Activated CD8-positive, alpha-beta memory T cell treated with anti-CD3 and anti-CD28 coated beads, Interleukin-2, amount 10 ng/mL, durations not matched to agents 7 days and 5 days (primary cell): ENCODE measurements around the gene ZDHHC1. TPM values are rescaled to one million over a fixed set of nuclear protein-coding genes. Genes with fewer than 3 reads are reported as not detected.

Source experiments
- ATAC-seq: fragments of 150-1000 bp; cut with Tn5 transposase; one replicate; pipeline ENCODE4 v1.10.0; 2021; ENCODE audit warnings: moderate library complexity
- CTCF ChIA-PET: fragments of 350-600 bp; sonication (Branson Sonifier 250); formaldehyde crosslinking; loops from one replicate; lab custom pipeline; 2021; ENCODE audit warnings: antibody characterized with exemption; lab: Charles Lee
- DNase-seq: peaks from one replicate; pipeline ENCODE4 v3.0.0-alpha.2; 2020
- H3K27ac Mint-ChIP-seq: one replicate; pipeline ENCODE4 v1.8.0; 2021; ENCODE audit warnings: mild to moderate bottlenecking, mixed read lengths
- H3K27me3 Mint-ChIP-seq: one replicate; pipeline ENCODE4 v1.8.0; 2021; ENCODE audit warnings: mixed read lengths
- H3K36me3 Mint-ChIP-seq: one replicate; pipeline ENCODE4 v1.8.0; 2021; ENCODE audit warnings: mild to moderate bottlenecking, mixed read lengths
- H3K4me1 Mint-ChIP-seq: one replicate; pipeline ENCODE4 v1.8.0; 2021; ENCODE audit warnings: mixed read lengths
- H3K4me3 Mint-ChIP-seq: one replicate; pipeline ENCODE4 v1.8.0; 2021; ENCODE audit warnings: mild to moderate bottlenecking, moderate library complexity, mixed read lengths
- H3K9me3 Mint-ChIP-seq: one replicate; pipeline ENCODE4 v1.8.0; 2022; ENCODE audit warnings: low read depth, mixed read lengths
- total RNA-seq, 2 experiments: library from RNA; stranded (reverse); gene quantifications; one replicate each; pipeline ENCODE4 v1.2.3, GENCODE V29; 2021

Gene ZDHHC1
- total RNA-seq, 2 experiments from 2014 or later, result 0.41 to 0.49 TPM

GRCh38 chr16:67445441-67445912, 29.2 kb upstream of the ZDHHC1 start:
- H3K27me3 Mint-ChIP-seq, result no peaks in the 10 kb centered on the region
- CTCF ChIA-PET, result interaction anchor here (0.7 to 15.6 kb wide), 3 partner anchors 11 to 52 kb away, joined by 3 to 139 read pairs (median 3); partner anchors contain the start of gene TPPP3
- DNase-seq, result no peak
- H3K4me3 Mint-ChIP-seq, result no peak overlapping the region
- no peaks in the 10 kb centered on the region for H3K36me3 Mint-ChIP-seq
- ATAC-seq, result no peak
- H3K9me3 Mint-ChIP-seq, result no peaks in the 10 kb centered on the region
- peaks cover 4% of the 10 kb centered on the region for H3K4me1 Mint-ChIP-seq
- H3K27ac Mint-ChIP-seq, result no peak overlapping the region

GRCh38 chr16:67445126-67445426, 28.8 kb upstream of the ZDHHC1 start:
- H3K4me1 Mint-ChIP-seq, result peaks cover 4% of the 10 kb centered on the region
- no peaks in the 10 kb centered on the region for H3K36me3 Mint-ChIP-seq
- no peaks in the 10 kb centered on the region for H3K9me3 Mint-ChIP-seq
- no peaks in the 10 kb centered on the region for H3K27me3 Mint-ChIP-seq
- no peak for DNase-seq
- H3K4me3 Mint-ChIP-seq, result no peak overlapping the region
- H3K27ac Mint-ChIP-seq, result no peak overlapping the region
- CTCF ChIA-PET, result interaction anchor here (1.4 to 15.6 kb wide), 2 partner anchors 19 to 52 kb away, joined by 3 to 139 read pairs; partner anchors contain the start of gene TPPP3
- ATAC-seq, result no peak

- H3K36me3 Mint-ChIP-seq, result no peaks in the 10 kb centered on the region
- ATAC-seq, result no peak
- H3K9me3 Mint-ChIP-seq, result no peaks in the 10 kb centered on the region
- DNase-seq, result no peak
- no peak overlapping the region for H3K4me3 Mint-ChIP-seq
- no peaks in the 10 kb centered on the region for H3K27me3 Mint-ChIP-seq
- CTCF ChIA-PET, result interaction anchor here (0.7 to 15.6 kb wide), 5 partner anchors 10 to 363 kb away, joined by 3 to 139 read pairs (median 4); partner anchors contain the start of gene HSD11B2
- H3K27ac Mint-ChIP-seq, result no peak overlapping the region
- H3K4me1 Mint-ChIP-seq, result peaks cover 4% of the 10 kb centered on the region
Observed at GRCh38 chr16:67444259-67445125, 28.2 kb upstream of the ZDHHC1 start.

- Mint-ChIP-seq H3K36me3 (peaks cover 4% of the 10 kb centered on the region), H3K9me3 (no peaks in the 10 kb centered on the region), H3K27ac (no peak overlapping the region), H3K27me3 (no peaks in the 10 kb centered on the region), H3K4me3 (no peak overlapping the region), H3K4me1 (peaks cover 4% of the 10 kb centered on the region)
- CTCF ChIA-PET, result interaction anchor here (1.1 to 15.6 kb wide), 3 partner anchors 12 to 61 kb away, joined by 3 to 139 read pairs (median 4); partner anchors contain the start of gene HSD11B2
- DNase-seq (no peak), ATAC-seq (no peak)
Observed at GRCh38 chr16:67443265-67443664, 27.0 kb upstream of the ZDHHC1 start.

GRCh38 chr16:67442581-67443255, 26.4 kb upstream of the ZDHHC1 start:
- no peaks in the 10 kb centered on the region for H3K27me3 Mint-ChIP-seq
- ATAC-seq (no peak), DNase-seq (no peak)
- peaks cover 5% of the 10 kb centered on the region for H3K4me1 Mint-ChIP-seq
- no peak overlapping the region for H3K4me3 Mint-ChIP-seq
- CTCF ChIA-PET, result interaction anchor here (1.1 to 15.6 kb wide), 3 partner anchors 16 to 61 kb away, joined by 3 to 139 read pairs (median 4); no protein-coding TSS in a partner anchor
- peaks cover 4% of the 10 kb centered on the region for H3K36me3 Mint-ChIP-seq
- no peaks in the 10 kb centered on the region for H3K9me3 Mint-ChIP-seq
- H3K27ac Mint-ChIP-seq, result no peak overlapping the region

GRCh38 chr16:67441907-67442306, 25.6 kb upstream of the ZDHHC1 start:
- CTCF ChIA-PET, result interaction anchor here (0.7 to 15.6 kb wide), 6 partner anchors 9 to 488 kb away, joined by 3 to 139 read pairs (median 3); partner anchors contain the start of gene HSD11B2
- no peak for ATAC-seq
- peaks cover 4% of the 10 kb centered on the region for H3K36me3 Mint-ChIP-seq
- no peaks in the 10 kb centered on the region for H3K9me3 Mint-ChIP-seq
- no peak overlapping the region for H3K27ac Mint-ChIP-seq
- H3K27me3 Mint-ChIP-seq, result no peaks in the 10 kb centered on the region
- H3K4me3 Mint-ChIP-seq, result no peak overlapping the region
- peaks cover 3% of the 10 kb centered on the region for H3K4me1 Mint-ChIP-seq
- DNase-seq, result no peak

- DNase-seq (no peak), ATAC-seq (no peak)
- Mint-ChIP-seq H3K36me3 (peaks cover 4% of the 10 kb centered on the region), H3K4me1 (peaks cover 3% of the 10 kb centered on the region), H3K27me3 (no peaks in the 10 kb centered on the region), H3K27ac (no peak overlapping the region), H3K9me3 (no peaks in the 10 kb centered on the region), H3K4me3 (no peak overlapping the region)
- CTCF ChIA-PET, result interaction anchor here (0.9 to 15.6 kb wide), 4 partner anchors 10 to 24 kb away, joined by 3 to 139 read pairs (median 6); partner anchors contain the start of gene HSD11B2
Observed at GRCh38 chr16:67441271-67441753, 25.0 kb upstream of the ZDHHC1 start.

- no peaks in the 10 kb centered on the region for H3K27me3 Mint-ChIP-seq
- H3K36me3 Mint-ChIP-seq, result peaks cover 4% of the 10 kb centered on the region
- H3K4me3 Mint-ChIP-seq, result no peak overlapping the region
- H3K9me3 Mint-ChIP-seq, result no peaks in the 10 kb centered on the region
- H3K4me1 Mint-ChIP-seq, result peaks cover 3% of the 10 kb centered on the region
- ATAC-seq (no peak), DNase-seq (no peak)
- CTCF ChIA-PET, result interaction anchor here (15.6 kb wide), 1 partner anchor 13 kb away, joined by 139 read pairs; no protein-coding TSS in a partner anchor
- H3K27ac Mint-ChIP-seq, result no peak overlapping the region
Observed at GRCh38 chr16:67438824-67439393, 22.6 kb upstream of the ZDHHC1 start.

- CTCF ChIA-PET, result no interaction called here
- Mint-ChIP-seq H3K27me3 (no peaks in the 10 kb centered on the region), H3K9me3 (no peaks in the 10 kb centered on the region), H3K4me1 (peaks cover 3% of the 10 kb centered on the region), H3K4me3 (no peak overlapping the region), H3K36me3 (peaks cover 4% of the 10 kb centered on the region), H3K27ac (no peak overlapping the region)
- ATAC-seq (no peak), DNase-seq (no peak)
Observed at GRCh38 chr16:67438098-67438791, 22.0 kb upstream of the ZDHHC1 start.

- Mint-ChIP-seq H3K36me3 (peaks cover 4% of the 10 kb centered on the region), H3K4me1 (peaks cover 3% of the 10 kb centered on the region), H3K27me3 (peaks cover 2% of the 10 kb centered on the region), H3K4me3 (no peak overlapping the region), H3K9me3 (no peaks in the 10 kb centered on the region), H3K27ac (no peak overlapping the region)
- DNase-seq (no peak), ATAC-seq (no peak)
- CTCF ChIA-PET, result no interaction called here
Observed at GRCh38 chr16:67437513-67437912, 21.2 kb upstream of the ZDHHC1 start.

GRCh38 chr16:67436640-67437193, 20.4 kb upstream of the ZDHHC1 start:
- Mint-ChIP-seq H3K4me1 (peaks cover 3% of the 10 kb centered on the region), H3K36me3 (peaks cover 4% of the 10 kb centered on the region), H3K4me3 (no peak overlapping the region), H3K27ac (no peak overlapping the region), H3K9me3 (no peaks in the 10 kb centered on the region), H3K27me3 (peaks cover 8% of the 10 kb centered on the region)
- ATAC-seq (no peak), DNase-seq (no peak)
- CTCF ChIA-PET, result interaction anchor here (1.6 kb wide), 1 partner anchor 10 kb away, joined by 6 read pairs; no protein-coding TSS in a partner anchor

GRCh38 chr16:67435758-67436164, 19.5 kb upstream of the ZDHHC1 start:
- H3K27me3 Mint-ChIP-seq, result peaks cover 12% of the 10 kb centered on the region
- H3K27ac Mint-ChIP-seq, result no peak overlapping the region
- H3K9me3 Mint-ChIP-seq, result no peaks in the 10 kb centered on the region
- peaks cover 6% of the 10 kb centered on the region for H3K4me1 Mint-ChIP-seq
- CTCF ChIA-PET, result interaction anchor here (1.1 to 1.6 kb wide), 3 partner anchors 11 to 175 kb away, joined by 3 to 6 read pairs (median 4); partner anchors contain the start of gene ZDHHC1
- no peak for ATAC-seq
- H3K4me3 Mint-ChIP-seq, result no peak overlapping the region
- no peak for DNase-seq
- peaks cover 4% of the 10 kb centered on the region for H3K36me3 Mint-ChIP-seq
